Pons (tissue), 1 donor: Measurements from ENCODE around the gene NBPF9.
"Not testable (repeated sequence)": the region's sequence is repeated elsewhere in the genome, so short reads cannot be mapped to it uniquely, and the experiment has no call there.

Experiments used
- DNase-seq: peaks from one replicate; pipeline ENCODE4 v3.0.0-alpha.2; 2016; ENCODE audit warnings: low spot score

Gene NBPF9, protein sequence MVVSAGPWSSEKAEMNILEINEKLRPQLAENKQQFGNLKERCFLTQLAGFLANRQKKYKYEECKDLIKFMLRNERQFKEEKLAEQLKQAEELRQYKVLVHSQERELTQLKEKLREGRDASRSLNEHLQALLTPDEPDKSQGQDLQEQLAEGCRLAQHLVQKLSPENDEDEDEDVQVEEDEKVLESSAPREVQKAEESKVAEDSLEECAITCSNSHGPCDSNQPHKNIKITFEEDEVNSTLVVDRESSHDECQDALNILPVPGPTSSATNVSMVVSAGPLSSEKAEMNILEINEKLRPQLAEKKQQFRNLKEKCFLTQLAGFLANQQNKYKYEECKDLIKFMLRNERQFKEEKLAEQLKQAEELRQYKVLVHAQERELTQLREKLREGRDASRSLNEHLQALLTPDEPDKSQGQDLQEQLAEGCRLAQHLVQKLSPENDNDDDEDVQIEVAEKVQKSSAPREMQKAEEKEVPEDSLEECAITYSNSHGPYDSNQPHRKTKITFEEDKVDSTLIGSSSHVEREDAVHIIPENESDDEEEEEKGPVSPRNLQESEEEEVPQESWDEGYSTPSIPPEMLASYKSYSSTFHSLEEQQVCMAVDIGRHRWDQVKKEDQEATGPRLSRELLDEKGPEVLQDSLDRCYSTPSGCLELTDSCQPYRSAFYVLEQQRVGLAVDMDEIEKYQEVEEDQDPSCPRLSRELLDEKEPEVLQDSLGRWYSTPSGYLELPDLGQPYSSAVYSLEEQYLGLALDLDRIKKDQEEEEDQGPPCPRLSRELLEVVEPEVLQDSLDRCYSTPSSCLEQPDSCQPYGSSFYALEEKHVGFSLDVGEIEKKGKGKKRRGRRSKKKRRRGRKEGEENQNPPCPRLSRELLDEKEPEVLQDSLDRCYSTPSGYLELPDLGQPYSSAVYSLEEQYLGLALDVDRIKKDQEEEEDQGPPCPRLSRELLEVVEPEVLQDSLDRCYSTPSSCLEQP (N-terminal part only)

GRCh38 chr1:149103109-149104081, at the start of gene NBPF9:
Gene NBPF9 (minus strand): TSS chr1:149103551. CDS start chr1:149082139, 21,412 bp downstream.
- peak; percentile 2 for DNase-seq

DNA sequence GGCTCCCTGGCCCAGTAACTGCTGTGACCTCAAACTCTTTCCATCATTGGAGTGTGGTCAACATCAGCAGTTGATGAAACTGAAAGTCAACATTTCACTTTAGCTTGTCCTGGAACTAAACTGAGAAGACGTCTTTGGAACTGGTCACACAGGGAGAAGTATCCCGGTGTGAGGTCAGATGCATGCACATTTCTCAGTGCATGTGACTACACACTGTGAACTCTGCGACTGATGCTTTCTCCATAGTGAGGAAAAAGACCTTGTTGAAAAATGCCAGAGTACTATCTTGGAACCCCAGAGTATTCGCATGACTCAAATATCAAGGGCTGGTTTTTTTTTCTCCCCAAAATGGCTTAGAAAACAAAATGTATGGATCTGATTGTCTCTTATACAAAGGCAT, 46.6 kb upstream of the NBPF9 start:
- DNase-seq = not testable (repeated sequence)

GRCh38 chr1:149137585-149137984, 34.2 kb upstream of the NBPF9 start:
- not testable (repeated sequence) for DNase-seq

GRCh38 chr1:149130938-149131337, 27.6 kb upstream of the NBPF9 start:
- DNase-seq = not testable (repeated sequence)

DNA sequence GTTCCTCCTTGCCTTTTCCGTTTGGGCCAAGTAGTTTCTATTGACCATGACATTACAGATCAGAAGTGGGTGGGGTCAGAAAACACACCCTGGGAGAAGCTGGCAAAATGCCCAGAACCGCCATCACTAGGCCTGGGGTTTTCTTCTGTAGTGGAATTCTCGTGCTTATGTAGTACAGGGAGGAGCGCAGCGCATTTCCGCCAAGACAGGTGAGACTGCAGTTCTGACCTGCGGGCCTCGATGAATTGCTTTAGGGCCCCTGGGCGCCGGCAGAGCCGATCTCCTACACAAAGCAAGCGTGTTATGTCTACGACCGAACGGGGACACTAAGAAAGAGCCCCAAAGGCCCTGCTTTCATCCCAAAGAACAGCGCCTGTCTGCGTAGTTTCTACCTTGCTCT, 25.9 kb upstream of the NBPF9 start:
- not testable (repeated sequence) for DNase-seq

- not testable (repeated sequence) for DNase-seq
Measured at GRCh38 chr1:149126555-149127145, 23.3 kb upstream of the NBPF9 start.

DNA sequence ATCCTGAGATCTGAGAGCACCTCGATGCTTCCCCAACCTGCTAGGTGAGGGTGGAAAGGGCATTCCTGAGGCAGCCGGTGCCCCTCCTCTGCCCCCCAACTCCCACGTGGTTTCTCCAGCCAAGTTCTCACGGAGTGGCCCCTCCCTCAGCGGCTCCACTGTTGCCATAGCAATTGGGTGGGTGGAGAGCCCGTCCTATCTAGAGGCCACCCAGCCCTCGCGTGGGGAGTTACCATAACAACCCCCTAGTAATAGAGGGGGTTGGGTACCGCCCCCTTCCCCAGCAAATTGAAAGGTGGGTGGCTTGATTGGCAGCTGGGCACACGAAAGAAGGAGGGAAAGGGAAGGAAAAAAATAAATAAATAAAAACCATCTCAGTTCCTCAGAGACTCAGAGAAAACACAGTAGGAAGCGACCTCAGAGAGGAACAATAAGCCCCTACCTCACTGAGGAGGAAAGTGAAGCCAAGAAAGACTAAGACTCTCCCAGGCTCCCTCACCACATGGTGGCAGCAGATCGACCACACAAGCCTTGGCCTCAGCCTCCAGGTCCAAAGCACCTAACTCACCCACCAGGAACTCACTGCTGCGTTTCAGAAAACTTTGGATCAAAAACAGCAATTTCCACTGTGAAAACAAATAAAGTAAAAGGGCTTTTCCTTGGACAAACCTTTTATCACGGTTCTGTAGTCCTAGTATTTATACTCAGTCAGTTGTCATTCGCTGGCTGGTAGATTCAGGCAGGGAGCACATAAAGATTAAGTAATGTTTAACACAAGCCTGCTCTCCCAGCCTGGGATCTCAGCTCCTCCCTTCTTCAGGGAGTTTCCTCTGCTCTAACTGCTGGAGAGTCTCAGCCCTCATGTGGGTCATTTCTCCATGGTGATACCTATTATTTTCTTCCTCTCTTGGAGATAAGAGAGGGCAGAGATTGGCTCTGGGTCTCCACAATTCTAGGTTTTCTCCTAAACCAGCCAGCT, 20.9 kb upstream of the NBPF9 start:
- DNase-seq = not testable (repeated sequence)

DNA sequence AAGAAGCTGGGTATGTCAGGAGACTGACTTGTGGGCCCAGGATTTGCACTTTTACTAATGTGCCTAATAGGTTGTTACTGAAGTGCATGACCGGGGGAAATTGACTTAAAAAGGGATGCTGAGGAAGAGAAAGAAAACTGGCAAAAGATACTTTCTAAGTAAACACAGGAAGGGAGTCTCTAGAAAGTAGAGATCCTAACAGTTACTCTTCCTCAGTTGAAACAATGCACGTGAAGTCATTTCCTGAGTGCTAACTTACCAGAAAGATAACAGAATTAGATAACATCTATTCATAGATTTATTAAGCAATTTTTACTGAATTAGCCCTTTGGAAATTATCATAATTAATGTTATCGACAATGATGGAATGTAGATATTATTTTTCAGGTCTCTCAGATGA, 9.5 kb upstream of the NBPF9 start:
- not testable (repeated sequence) for DNase-seq

DNA sequence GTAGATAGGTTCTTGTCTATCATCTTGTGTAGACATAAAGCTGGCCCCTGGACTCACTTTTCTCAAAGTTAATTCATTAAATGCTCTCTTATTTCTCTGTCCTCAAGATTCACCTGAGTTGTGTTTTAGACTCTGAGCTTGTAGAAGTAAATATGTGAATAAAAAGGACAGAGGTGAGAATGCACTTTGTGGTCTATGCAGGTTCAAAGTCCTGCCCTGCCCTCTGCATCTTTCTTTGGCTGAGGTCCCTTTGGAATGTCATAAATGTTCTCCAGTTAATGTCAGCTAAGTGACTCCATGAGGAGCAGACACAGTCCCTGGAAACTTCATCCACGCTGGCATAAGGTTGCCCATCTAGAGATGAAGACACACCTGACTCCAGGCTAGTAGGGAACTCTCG, 7.0 kb upstream of the NBPF9 start:
- not testable (repeated sequence) for DNase-seq

- not testable (repeated sequence) for DNase-seq
Measured at GRCh38 chr1:149102574-149102973, 777 bp downstream of the NBPF9 start.

GRCh38 chr1:149098276-149098675, 5.1 kb downstream of the NBPF9 start:
- not testable (repeated sequence) for DNase-seq

GRCh38 chr1:149093155-149093554, 10.2 kb downstream of the NBPF9 start:
- not testable (repeated sequence) for DNase-seq

GRCh38 chr1:149075505-149076127, 27.7 kb downstream of the NBPF9 start:
- not testable (repeated sequence) for DNase-seq

GRCh38 chr1:149064611-149065010, 38.7 kb downstream of the NBPF9 start:
- DNase-seq = not testable (repeated sequence)

DNA sequence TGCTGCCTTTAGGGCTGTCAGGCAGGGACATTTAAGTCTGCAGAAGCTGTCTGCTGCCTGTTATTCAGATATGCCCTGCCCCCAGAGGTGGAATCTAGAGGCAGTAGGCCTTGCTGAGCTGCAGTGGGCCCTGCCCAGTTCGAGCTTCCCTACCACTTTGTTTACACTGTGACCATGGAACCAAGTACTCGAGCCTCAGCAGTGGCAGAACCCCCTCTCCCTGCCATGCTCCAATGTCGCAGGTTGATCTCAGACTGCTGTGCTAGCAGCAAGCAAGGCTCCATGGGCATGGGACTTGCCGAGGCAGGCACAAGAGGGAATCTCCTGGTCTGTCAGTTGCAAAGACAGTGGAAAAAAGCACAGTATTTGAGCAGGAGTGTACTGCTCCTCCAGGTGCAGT, 60.3 kb downstream of the NBPF9 start:
- DNase-seq = not testable (repeated sequence)

DNA sequence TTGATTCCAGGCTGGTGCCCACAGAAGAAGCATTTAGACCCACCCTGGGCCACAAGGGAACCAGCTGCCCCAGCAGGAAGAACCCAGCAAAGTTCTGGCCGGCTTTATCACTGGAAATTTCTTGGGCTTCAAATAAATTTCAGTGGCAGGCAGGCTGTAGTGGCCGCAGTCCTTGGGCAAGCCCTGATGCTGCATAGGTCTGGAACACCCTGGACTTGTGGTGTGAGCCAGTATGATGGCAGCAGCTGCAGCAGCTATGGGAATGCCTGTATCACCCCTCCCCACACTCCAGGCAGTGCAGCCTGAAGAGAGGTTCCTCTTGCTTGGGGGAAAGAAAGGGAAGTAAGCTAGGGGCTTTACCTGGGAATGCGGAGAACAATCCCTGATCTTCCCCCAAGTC, 69.4 kb downstream of the NBPF9 start:
- not testable (repeated sequence) for DNase-seq

DNA sequence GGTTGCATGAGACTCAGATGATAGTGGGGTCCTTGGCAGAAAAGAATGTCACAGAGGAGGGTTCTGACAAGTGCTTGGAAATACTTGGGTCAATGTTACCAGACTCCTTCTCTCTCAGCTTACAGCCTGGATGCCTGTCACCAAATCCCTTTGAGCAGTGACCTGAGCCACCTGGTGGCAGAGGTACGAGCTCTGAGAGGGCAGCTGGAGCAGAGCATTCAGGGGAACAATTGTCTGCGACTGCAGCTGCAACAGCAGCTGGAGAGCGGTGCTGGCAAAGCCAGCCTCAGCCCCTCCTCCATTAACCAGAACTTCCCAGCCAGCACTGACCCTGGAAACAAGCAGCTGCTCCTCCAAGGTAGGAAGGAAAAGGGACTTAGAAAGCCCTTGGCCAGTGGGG, 79.0 kb downstream of the NBPF9 start:
- DNase-seq = not testable (repeated sequence)

GRCh38 chr1:149018577-149018976, 84.8 kb downstream of the NBPF9 start:
- not testable (repeated sequence) for DNase-seq

DNA sequence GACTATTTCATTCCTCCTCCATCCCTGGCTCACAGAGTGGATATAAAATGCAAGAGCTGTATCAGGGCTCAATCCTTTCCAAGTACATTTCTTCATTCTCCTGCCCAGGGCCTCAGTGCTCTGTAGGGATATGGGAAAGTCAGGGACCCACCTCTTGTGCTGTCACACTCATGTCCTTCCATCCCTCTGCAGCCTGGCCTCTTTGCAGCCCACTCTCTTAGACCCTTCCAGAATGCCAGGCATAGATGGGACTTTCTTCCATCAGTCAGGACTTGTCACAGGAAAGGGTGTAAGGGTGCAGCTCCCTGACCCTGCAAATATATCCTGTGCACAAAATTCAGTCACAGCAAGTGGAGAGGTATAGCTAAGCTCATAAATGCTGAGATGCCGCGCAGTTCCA, 86.7 kb downstream of the NBPF9 start:
- DNase-seq = not testable (repeated sequence)
